Measurements from ENCODE around the gene WBP4.

GRCh38 chr13:41012536-41012935 lies 48.8 kb upstream of the WBP4 start:
- no peak for TF ChIP-seq CTCF (IDR thresholded peaks at IDR 0.05)
- no peak for TF ChIP-seq POLR2A (IDR thresholded peaks at IDR 0.05)

Measured in heart left ventricle (tissue), 13 donors.